ENCODE measurements around the gene OR10W1.

OR10W1 gene, protein sequence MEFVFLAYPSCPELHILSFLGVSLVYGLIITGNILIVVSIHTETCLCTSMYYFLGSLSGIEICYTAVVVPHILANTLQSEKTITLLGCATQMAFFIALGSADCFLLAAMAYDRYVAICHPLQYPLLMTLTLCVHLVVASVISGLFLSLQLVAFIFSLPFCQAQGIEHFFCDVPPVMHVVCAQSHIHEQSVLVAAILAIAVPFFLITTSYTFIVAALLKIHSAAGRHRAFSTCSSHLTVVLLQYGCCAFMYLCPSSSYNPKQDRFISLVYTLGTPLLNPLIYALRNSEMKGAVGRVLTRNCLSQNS

DNA sequence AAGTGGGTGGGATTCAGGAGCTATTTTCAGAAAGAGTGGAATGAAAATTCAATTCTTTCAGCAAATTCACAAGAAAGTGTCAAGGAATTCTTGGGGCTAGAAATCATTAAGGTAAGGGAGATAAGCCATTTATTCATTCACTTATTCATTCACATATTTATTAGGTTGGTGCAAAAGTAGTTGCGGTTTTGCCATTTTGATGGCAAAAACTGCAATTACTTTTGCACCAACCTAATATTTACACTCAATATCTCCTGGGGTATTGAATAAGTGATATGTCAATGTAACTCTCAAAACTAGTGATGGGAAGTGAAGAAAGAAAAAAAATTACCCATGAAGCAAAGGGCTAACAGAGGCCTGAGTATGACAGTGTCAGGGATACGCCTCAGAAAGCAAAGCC, at the start of gene OR10W1:
OR10W1 (minus strand) TSS at position 119 of the 400 bp plus-strand sequence. CDS start 402 bp downstream, outside the sequence.
- DNase-seq, result no peak

DNA sequence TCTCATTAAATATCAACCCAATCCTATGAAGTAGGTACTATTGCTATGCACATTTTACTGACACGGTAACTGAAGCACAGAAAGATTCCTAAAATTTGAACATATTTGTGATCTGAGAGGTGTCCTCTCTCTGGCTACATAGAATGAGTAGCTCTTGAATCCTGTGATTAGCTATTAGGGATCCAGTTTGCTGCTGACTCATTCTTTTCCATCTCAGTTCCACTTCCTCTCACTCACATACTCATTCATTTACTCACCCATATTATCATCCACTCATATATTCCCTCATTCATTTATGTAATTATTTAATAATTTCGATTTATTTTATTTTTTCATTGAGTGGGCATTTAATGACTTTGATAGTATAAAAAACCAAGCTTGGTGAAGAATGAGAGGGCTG, 48.1 kb upstream of the OR10W1 start:
- DNase-seq, result no peak

DNA sequence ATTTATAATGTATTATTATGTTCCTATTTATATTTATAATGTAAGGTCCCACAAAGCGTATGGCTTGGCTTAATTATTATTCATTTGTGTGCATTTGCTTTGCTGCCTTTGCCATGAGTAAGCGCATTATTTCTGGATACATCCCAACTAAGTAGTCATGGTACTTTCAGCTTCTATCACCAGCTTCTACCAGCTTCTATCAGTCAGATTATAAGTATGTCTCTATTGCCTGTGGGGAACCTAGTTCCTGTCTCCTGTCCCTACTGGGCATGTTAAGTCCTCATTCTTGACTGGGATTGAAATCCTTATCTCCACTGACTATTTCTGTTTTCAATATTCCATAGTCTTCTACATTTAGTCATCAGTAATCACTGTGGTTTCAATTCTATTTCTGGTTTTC, 33.5 kb upstream of the OR10W1 start:
- no peak for DNase-seq

DNA sequence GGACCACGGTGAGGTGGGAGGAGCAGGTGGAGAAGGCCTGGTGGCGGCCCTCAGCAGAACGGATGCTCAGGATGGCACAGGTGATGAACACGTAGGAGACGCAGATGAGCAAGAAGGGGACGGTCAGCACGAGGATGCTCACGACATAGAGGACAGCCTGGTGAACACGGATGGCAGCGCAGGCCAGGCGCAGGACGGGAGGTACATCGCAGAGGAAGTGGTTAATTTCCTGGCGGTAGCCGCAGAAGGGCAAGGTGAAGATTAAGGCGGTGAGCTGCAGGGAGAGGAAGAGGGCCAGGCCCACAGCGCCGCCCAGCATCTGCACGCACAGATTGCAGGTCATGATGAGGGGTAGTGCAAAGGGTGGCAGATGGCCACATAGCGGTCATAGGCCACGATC, 24.0 kb upstream of the OR10W1 start:
- DNase-seq, result no peak

DNA sequence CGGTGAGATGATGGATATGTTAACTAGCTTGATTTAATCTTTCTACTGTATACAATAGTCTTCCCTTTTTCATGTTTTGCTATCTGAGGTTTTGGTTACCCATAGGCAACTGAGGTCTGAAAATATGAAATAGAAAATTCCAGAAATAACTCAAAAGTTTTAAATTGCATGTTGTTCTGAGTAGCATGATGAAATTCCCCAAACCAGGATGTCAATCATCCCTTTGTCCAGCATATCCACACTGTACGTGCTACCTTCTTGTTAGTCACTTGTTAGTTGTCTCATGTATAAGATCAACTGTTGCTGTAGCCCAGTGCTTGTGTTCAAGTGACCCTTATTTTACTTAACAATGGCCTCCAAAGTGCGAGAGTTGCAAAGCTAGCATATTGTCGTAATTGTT, 21.2 kb upstream of the OR10W1 start:
- DNase-seq, result no peak

DNA sequence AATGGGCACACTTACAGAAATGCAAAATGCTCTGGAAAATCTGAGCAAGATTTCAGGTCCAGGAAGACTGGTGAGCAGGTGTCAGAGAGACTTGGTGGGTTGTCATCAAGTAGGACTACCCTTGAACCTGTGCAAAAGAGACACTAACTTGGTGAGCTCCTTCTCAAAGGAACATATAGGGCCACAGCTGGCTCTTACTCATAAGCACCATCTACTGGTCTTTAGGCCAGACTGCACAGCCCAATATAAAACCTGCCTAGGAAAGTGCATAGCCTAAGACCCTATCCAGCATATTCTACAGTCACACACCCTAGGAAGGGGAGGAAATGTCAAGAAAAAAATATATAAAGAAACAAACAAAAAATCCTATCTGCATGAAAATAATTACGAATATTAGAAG, 18.2 kb upstream of the OR10W1 start:
- no peak for DNase-seq

DNA sequence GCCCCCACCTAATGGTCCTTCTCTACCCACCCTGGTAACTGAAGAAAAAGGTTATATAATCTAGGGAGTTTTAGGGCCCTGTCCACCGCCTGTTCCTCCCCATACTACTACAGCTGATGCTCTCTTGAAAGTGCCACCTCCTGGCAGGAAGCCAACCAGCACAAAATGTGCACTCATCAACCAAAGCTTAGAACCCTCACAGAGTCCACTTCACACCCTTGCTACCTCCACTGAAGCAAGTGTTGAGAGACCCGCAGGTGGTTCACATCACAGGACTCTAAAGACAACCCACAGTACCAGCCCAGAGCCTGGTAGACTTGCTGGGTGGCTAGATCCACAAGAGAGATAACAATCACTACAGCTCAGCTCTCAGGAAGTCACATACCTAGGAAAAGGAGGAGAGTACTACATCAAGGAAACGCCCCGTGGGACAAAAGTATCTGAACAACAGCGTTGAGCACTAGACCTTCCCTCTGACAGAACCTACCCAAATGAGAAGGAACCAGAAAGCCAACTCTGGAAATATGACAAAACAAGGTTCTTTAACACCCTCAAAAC, 17.5 kb upstream of the OR10W1 start:
- no peak for DNase-seq

DNA sequence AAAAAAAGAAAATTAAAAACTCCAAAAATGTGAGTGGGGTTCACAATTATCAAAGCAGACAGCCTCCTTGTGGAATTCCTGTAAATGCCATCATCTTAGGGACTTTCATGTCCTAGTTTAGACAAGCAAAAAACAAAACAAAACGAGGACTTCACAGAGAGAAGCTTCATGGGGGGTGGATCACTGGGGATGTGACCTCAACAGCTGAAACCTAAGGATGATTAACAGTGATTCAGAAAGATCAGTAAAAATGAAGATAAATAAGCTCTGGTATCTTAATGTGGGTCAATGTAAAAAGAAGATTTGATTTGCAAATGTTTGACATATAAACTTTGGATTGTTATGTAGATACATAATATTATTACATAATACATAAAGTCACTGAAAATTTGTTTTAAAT, 8.1 kb upstream of the OR10W1 start:
- no peak for DNase-seq

DNA sequence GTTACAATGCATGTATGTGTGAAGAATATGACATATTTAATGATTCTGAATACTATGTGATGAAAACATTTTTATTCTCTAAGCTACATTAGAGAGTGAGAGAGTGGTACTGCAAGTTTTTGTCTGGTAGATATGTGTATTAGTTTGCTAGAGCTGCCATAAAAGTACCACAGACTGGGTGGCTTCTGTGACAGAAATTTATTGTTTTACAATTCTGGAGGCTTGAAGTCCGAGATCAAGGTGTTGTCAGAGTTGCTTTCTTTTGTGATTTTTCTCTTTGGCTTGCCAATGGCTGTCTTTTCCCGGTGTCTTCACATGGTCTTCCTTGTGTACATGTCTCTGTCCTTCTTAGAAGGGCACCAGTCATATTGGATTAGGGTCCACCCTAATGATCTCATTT, 6.9 kb upstream of the OR10W1 start:
- no peak for DNase-seq

DNA sequence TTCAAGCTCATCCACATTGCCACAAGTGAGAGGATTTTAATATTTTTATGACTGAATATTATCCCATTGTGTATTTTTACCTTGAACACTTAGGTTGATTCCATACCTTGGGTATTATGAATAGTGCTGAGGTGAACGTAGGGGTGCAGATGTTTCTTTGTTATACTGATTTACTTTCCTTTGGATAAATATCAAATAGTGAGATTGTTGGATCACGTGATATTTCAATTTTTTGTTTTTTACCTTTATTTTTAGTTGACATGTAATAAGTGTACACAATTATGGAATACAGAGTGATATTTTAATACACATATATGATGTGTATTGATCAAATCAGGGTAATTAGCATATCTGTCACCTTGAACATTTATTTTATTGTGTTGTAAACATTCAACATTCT, 8.1 kb downstream of the OR10W1 start:
- no peak for DNase-seq

DNA sequence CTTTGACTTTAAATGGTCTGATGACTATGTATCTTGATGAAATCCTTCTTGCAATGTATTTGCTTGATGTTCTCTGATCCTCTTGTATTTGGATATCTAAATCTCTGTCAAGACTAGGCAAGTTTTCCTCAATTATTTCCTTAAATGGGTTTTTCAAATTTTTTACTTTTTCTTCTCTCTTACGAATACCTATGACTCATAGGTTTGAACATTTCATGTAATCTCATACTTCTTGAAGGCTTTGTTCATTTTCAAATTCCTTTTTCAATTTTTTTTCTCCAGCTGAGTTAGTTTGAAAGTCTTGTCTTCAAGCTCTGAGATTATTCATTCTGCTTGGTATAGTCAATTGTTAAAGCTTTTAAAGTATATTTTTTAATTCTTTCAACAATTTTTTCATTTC, 13.1 kb downstream of the OR10W1 start:
- DNase-seq, result no peak

DNA sequence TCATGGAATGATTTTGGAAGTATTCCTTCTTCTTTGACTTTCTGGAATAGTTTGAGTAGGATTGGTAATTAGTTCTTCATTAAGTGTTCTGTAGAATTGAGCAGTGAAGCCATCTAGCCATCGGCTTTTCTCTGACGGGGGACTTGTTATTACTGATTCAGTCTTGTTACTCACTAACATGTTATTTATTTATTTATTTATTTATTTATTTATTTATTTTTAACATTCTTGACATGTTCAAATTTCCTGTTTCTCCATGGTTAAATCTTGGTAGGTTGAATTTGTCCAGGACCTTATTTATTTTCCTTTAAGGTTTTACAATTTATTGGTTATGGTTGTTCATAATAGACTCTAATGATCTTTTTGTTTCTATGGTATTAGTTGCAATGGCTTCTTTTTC, 24.1 kb downstream of the OR10W1 start:
- no peak for DNase-seq

DNA sequence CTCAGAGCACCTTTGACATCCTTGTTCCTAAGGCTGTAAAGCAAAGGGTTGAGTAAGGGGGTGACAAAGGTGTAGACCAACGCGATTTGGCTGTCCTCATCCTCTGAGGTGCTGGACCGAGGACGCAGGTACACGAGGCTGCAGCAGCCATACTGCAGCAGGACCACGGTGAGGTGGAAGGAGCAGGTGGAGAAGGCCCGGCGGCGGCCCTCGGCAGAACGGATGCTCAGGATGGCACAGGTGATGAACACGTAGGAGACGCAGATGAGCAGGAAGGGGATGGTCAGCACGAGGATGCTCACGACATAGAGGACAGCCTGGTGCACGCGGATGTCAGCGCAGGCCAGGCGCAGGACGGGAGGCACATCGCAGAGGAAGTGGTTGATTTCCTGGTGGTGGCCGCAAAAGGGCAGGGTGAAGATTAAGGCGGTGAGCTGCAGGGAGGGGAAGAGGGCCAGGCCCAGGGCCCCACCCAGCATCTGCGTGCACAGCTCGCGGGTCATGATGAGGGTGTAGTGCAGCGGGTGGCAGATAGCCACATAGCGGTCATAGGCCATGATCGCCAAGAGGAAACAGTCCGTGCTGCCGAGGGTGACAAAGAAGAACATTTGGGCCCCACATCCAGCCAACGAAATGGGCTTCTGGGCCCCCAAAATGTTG, 40.0 kb downstream of the OR10W1 start:
- no peak for DNase-seq

DNA sequence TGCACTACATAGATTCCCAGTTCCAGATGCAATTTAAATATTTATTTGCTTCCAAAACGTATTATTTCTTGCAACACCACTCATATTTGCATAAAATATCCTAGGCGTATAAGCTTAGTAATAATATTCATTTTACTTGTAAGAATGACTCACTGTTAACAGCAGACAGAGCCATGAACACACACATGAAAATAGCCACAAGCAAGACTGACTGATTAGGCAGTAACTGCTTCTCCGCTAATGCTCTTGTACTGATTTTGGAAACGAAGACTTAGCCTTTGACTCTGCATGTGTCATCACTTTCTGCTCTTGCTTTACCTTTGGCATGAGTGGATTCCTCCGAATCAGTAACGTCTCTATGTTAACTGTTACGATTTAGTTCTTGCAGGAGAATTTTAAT, 45.3 kb downstream of the OR10W1 start:
- no peak for DNase-seq
